ENCODE data around the gene C10orf71.

GRCh38 chr10:49321021-49321420 is 22.1 kb downstream of the C10orf71 start:
- TF ChIP-seq CTCF (IDR thresholded peaks at IDR 0.05; ENCODE audit: borderline replicate concordance, extremely low read depth, low read length, poor library complexity, severe bottlenecking) (no peak), EZH2 (IDR thresholded peaks at IDR 0.05; ENCODE audit: borderline replicate concordance, low read depth, low read length, severe bottlenecking) (no peak)
